Heart left ventricle (tissue), 13 donors: ENCODE data around the gene PIP5K1A.

Source experiments
- POLR2A ChIP-seq, 2 donors: fragments of 450-650 bp; IDR thresholded peaks; one replicate each; pipeline ENCODE4 v1.6.1; 2017; ENCODE audit warnings: antibody characterized with exemption in 2 of 2, mild to moderate bottlenecking in 2 of 2, moderate library complexity in 2 of 2
- TF ChIP-seq, protein P1 (sequence below), 12 donors: fragments of 200-600 bp; sonication (generic) in 4 of 12; IDR thresholded peaks; one replicate each; pipeline versions ENCODE4 v1.5.0 to v1.8.0; 2018 to 2022; ENCODE audit warnings: antibody characterized with exemption in 12 of 12, mild to moderate bottlenecking in 5 of 12
- donor health status: ischemic (EF 13 %, LVEDD 7.1; RV severe dilation, severe dysfunction).
- donor health status: DM: no; HTN: yes; CAD: no.
- donor health status: DM: no; HTN: no; CAD: no.
- donor health status: ischemic (EF 25% LVEDD 6.9; RV normal size, moderate dysfunction).
- donor health status: ischemic (EF 25% LVEDD 5.7; RV mildly dilated, moderate dysfunction).
- donor health status: ischemic (EF 35%, LVEDD 5.7; RV mildly dilated, moderate dysfunction).
- donor health status: nonischemic (EF 11% LVEDD 7.7; RV severe dilation, severe dysfunction).
- donor health status: DM: yes; HTN: yes; CAD: no.
- donor health status: PGD.
- donor health status: ischemic (EF 29% LVEDD 5.4; RV normal size, mild dysfunction).
- donor health status: nonischemic (EF 23%, LVEDD 6.1; RV moderate dilation, normal function).

DNA sequence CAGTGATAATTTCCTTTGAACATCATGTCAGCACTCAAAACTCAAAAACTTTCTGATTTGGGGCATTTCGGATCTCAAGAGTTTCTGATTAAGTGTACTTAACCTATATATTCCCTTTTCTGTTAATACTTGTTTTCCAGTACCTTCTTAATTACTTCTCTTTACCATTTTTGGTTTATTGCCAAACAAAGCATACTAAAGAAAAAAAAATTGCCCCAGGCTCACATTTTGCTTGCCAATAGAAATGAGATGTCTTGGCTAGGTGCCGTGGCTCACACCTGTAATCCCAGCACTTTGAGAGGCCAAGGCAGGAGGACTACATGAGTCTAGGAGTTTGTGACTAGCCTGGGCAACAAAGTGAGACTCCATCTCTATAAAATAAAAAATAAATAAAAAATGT lies 61.0 kb downstream of the PIP5K1A start:
- TF ChIP-seq, protein P1, sequence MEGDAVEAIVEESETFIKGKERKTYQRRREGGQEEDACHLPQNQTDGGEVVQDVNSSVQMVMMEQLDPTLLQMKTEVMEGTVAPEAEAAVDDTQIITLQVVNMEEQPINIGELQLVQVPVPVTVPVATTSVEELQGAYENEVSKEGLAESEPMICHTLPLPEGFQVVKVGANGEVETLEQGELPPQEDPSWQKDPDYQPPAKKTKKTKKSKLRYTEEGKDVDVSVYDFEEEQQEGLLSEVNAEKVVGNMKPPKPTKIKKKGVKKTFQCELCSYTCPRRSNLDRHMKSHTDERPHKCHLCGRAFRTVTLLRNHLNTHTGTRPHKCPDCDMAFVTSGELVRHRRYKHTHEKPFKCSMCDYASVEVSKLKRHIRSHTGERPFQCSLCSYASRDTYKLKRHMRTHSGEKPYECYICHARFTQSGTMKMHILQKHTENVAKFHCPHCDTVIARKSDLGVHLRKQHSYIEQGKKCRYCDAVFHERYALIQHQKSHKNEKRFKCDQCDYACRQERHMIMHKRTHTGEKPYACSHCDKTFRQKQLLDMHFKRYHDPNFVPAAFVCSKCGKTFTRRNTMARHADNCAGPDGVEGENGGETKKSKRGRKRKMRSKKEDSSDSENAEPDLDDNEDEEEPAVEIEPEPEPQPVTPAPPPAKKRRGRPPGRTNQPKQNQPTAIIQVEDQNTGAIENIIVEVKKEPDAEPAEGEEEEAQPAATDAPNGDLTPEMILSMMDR (IDR thresholded peaks at IDR 0.05) = no peak
- TF ChIP-seq POLR2A (IDR thresholded peaks at IDR 0.05) = no peak
